ENCODE measurements around the gene BCL11B.

Gene BCL11B

DNA sequence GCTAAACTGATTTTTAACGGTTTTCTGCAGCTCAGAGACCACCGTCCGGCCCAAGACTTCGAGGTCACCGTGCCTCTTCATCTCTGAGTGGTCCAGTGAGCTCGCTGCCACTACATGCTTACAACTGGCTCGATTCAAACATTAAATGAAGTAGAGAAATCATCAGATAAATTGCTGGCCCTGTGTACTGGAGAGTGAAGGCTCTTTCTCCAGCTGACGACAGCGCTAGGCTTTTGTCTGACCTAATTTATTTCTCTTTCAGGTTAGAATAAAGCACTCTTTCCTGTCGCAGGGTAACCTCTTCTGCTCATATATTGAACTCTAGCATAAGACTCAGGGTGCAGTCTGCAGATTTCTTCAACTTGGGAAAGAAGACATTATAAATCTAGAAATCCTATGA, 6.4 kb downstream of the BCL11B start:
- Histone ChIP-seq H3K79me2 (ENCODE audit: insufficient read depth, low read length) (no peaks in the 10 kb centered on the region), H3K27ac (ENCODE audit: low read depth, low read length, poor library complexity, severe bottlenecking) (no peak overlapping the region), H3K4me2 (ENCODE audit: low read length) (no peak overlapping the region), H3K9me3 (ENCODE audit: low read length) (no peaks in the 10 kb centered on the region), H3K4me3 (ENCODE audit: low read depth, low read length, poor library complexity, severe bottlenecking) (no peak overlapping the region), H3K27me3 (ENCODE audit: insufficient read depth, low read length) (no peaks in the 10 kb centered on the region), H3K9ac (ENCODE audit: low read length) (no peak overlapping the region), H2AFZ (ENCODE audit: low read length) (no peak overlapping the region), H4K20me1 (ENCODE audit: insufficient read depth, low read length) (no peaks in the 10 kb centered on the region), H3K9me2 (ENCODE audit: low read depth, low read length) (no peaks in the 10 kb centered on the region), H3K36me3 (ENCODE audit: insufficient read depth, low read length) (no peaks in the 10 kb centered on the region), H3F3A (ENCODE audit: insufficient read depth, low read length) (no peaks in the 10 kb centered on the region), H3K4me1 (ENCODE audit: insufficient read depth, low read length, severe bottlenecking) (no peaks in the 10 kb centered on the region)
- TF ChIP-seq, protein P1, sequence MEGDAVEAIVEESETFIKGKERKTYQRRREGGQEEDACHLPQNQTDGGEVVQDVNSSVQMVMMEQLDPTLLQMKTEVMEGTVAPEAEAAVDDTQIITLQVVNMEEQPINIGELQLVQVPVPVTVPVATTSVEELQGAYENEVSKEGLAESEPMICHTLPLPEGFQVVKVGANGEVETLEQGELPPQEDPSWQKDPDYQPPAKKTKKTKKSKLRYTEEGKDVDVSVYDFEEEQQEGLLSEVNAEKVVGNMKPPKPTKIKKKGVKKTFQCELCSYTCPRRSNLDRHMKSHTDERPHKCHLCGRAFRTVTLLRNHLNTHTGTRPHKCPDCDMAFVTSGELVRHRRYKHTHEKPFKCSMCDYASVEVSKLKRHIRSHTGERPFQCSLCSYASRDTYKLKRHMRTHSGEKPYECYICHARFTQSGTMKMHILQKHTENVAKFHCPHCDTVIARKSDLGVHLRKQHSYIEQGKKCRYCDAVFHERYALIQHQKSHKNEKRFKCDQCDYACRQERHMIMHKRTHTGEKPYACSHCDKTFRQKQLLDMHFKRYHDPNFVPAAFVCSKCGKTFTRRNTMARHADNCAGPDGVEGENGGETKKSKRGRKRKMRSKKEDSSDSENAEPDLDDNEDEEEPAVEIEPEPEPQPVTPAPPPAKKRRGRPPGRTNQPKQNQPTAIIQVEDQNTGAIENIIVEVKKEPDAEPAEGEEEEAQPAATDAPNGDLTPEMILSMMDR (IDR thresholded peaks at IDR 0.05; ENCODE audit: low read length): no peak
- TF ChIP-seq EZH2 (IDR thresholded peaks at IDR 0.05; ENCODE audit: borderline replicate concordance, low read length): no peak

DNA sequence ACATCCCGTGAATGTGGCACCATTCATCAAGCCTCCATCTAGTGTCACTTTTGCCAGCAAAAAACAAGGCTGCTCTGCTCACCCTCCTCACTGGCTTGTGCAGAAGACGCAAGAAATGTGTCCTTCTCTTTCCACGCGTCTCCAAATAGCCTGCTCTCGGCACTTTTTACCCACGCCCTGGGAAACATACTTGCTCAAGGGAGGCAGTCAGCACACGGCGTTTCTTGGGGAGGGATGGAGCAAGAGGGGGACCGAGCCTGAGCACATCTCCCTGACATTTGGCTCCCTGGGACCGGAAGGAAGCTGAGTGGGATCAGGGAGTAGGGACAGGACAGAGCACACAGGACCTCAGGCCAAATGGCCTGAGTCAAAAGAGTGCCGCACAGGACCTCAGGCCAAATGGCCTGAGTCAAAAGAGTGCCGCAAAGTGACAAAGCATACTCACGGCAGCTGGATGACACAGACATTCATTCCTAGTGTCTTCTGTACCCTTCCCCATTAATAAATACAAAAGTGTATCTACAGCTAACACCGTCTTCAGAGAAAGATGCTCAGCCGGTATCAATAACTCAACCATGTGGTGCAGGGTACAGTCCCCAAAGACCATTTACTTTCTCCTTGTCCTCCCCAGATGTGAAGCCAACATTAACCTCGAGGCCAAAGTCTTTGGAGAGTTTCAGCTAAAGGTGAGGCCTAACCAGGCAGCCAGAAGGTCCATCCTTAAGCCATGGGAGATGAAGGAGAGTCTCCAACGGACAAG, 7.1 kb downstream of the BCL11B start:
- H3K4me2 ChIP-seq (ENCODE audit: low read length): no peak overlapping the region
- H3K9me3 ChIP-seq (ENCODE audit: low read length): no peaks in the 10 kb centered on the region
- H3K27ac ChIP-seq (ENCODE audit: low read depth, low read length, poor library complexity, severe bottlenecking): no peak overlapping the region
- no peak overlapping the region for H3K4me3 ChIP-seq (ENCODE audit: low read depth, low read length, poor library complexity, severe bottlenecking)
- H3K79me2 ChIP-seq (ENCODE audit: insufficient read depth, low read length): no peaks in the 10 kb centered on the region
- H4K20me1 ChIP-seq (ENCODE audit: insufficient read depth, low read length): no peaks in the 10 kb centered on the region
- H3K9me2 ChIP-seq (ENCODE audit: low read depth, low read length): no peaks in the 10 kb centered on the region
- no peaks in the 10 kb centered on the region for H3K4me1 ChIP-seq (ENCODE audit: insufficient read depth, low read length, severe bottlenecking)
- H2AFZ ChIP-seq (ENCODE audit: low read length): no peak overlapping the region
- no peaks in the 10 kb centered on the region for H3K27me3 ChIP-seq (ENCODE audit: insufficient read depth, low read length)
- no peaks in the 10 kb centered on the region for H3F3A ChIP-seq (ENCODE audit: insufficient read depth, low read length)
- no peaks in the 10 kb centered on the region for H3K36me3 ChIP-seq (ENCODE audit: insufficient read depth, low read length)
- no peak for TF ChIP-seq EZH2 (IDR thresholded peaks at IDR 0.05; ENCODE audit: borderline replicate concordance, low read length)
- TF ChIP-seq, protein P1 (IDR thresholded peaks at IDR 0.05; ENCODE audit: low read length): no peak
- no peak overlapping the region for H3K9ac ChIP-seq (ENCODE audit: low read length)

DNA sequence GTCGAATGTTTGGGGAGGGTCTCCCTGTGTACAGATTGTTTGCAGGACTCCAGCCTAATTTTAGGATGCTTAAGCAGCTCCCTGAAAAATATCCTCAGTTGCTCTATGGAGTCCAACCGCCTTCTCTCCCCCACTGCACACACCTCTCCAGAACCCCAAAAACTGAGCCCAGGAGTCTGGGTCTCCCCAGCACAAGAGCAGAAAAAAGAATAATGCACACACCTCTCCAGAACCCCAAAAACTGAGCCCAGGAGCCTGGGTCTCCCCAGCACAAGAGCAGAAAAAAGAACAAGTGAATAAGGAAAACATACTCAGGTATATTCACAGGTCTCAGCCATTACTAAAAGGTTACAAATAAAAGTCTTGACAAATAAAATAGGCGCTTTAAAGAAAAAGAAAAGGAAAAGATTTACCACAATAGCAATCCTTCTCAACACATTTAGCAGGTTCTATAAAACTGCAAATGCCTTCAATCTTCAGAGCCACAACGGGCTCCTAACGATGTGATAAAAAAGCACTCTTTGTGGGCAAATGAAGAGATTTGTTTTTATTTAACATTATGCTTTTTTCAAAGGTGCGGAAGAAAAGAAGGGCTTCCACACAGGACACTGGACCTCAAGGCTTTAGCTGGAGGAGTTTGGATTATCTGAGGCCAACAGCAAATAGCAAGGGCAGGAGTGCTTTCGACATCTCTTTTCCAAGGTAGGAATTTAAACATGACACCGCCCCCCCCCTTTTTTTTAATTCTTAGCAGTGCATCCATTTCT, 8.2 kb downstream of the BCL11B start:
- no peaks in the 10 kb centered on the region for H3K27me3 ChIP-seq (ENCODE audit: insufficient read depth, low read length)
- H3K79me2 ChIP-seq (ENCODE audit: insufficient read depth, low read length): no peaks in the 10 kb centered on the region

More for the DNA sequence above, 8.2 kb downstream of the BCL11B start:
- Histone ChIP-seq H3F3A (ENCODE audit: insufficient read depth, low read length) (no peaks in the 10 kb centered on the region), H3K9me3 (ENCODE audit: low read length) (no peaks in the 10 kb centered on the region), H4K20me1 (ENCODE audit: insufficient read depth, low read length) (no peaks in the 10 kb centered on the region), H3K9me2 (ENCODE audit: low read depth, low read length) (no peaks in the 10 kb centered on the region), H3K27ac (ENCODE audit: low read depth, low read length, poor library complexity, severe bottlenecking) (no peak overlapping the region), H3K4me2 (ENCODE audit: low read length) (no peak overlapping the region), H2AFZ (ENCODE audit: low read length) (no peak overlapping the region), H3K4me1 (ENCODE audit: insufficient read depth, low read length, severe bottlenecking) (no peaks in the 10 kb centered on the region), H3K4me3 (ENCODE audit: low read depth, low read length, poor library complexity, severe bottlenecking) (no peak overlapping the region), H3K9ac (ENCODE audit: low read length) (no peak overlapping the region), H3K36me3 (ENCODE audit: insufficient read depth, low read length) (no peaks in the 10 kb centered on the region)
- TF ChIP-seq, protein P1 (IDR thresholded peaks at IDR 0.05; ENCODE audit: low read length): no peak
